Inflammatory macrophage treated with lipopolysaccharide for 4 hours (primary cell): ENCODE results near the gene LCN2.

Experiments used
- DNase-seq: peaks from one replicate; pipeline ENCODE4 v3.0.0-alpha.2; 2020

The LCN2 gene

GRCh38 chr9:128115187-128116103 is 33.8 kb upstream of the LCN2 start:
- peak; percentile 92 for DNase-seq

DNA sequence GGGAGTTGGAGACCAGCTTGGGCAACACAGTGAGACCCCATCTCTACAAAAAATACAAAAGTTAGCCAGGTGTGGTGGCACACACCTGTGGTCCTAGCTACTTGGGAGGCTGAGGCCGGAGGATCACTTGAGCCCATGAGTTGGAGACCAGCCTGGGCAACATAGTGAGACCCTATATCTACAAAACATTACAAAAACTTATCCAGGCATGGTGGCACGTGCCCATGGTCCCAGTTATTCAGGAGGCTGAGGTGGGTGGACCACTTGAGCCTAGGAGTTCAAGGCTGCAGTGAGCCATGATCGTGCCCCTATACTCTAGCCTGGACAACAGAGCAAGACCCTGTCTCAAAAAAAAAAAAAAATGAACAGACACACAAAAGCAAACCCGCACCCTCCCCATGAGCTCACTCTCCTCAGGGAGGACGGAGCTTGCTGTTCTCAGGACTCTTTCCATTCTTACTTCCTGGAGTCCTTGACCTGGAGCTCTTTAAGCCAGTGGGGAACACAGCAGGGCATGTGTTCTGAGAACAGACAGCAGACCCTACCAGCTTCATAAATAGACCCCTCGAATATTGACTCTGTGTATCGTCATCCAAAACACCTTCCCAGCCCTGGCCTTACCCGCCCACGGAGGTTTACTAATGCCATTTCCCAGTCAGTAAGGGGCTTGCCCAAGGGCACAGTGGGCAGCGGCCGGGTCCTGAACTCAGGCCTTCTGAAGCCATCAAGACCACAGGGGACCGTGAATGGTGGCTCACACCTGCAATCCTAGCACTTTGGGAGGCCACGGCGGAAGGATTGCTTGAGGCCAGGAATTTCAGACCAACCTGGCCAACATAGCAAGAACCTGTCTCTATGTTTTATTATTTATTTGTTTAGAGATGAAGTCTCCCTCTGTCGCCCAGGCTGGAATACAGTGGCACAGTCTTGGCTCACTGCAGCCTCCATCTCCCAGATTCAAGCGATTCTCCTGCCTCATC is 32.9 kb upstream of the LCN2 start:
- no peak for DNase-seq

- peak; percentile 89 for DNase-seq
Observed at GRCh38 chr9:128117613-128118471, 31.4 kb upstream of the LCN2 start.

DNA sequence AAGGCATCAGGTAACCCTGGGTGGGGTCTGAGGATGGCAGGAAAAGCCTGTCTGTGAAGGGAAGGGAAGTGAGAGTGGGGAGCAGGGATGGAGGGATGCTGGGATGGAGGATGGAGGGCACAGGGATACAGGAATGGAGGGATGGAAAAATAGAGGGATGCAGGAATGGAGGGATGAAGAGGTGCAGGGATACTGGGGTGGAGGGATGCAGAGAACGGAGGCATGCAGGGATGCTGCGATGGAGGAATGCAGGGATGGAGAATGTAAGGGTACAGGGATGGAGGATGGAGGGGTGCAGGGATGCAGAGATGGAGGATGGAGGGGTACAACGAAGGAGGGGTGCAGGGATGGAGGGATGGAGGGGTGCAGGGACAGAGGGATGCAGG is 30.8 kb upstream of the LCN2 start:
- DNase-seq = no peak

DNA sequence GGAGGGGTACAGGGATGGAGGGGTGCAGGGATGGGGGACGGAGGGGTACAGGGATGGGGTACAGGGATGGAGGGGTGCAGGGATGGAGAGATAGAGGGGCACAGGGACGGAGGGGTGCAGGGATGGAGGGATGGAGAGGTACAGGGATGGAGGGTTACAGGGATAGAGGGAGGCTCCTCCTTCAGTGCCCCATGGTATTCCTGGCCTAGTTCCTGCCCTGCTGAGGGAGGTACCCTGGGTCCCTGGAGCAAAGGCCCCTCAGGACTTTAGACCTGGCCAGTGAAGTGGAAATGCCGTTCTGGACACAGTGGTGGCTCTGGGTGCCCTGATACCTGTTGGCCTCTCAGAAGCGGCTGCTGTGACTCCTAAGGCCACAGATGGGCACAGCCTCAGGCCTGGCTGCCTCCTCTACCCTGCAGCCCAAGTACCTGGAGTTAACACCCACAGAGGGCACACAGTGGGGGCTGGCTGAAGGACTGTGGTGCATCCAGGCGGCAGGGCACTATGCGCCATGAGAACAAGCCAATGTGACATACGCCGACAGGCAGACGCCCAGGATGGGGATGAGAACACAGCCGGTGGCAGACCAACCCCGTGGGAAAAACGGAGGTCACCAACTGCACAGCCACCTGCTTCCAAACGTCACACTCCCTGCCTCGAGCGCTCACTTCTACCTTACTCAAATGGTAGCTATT is 30.1 kb upstream of the LCN2 start:
- no peak for DNase-seq

DNA sequence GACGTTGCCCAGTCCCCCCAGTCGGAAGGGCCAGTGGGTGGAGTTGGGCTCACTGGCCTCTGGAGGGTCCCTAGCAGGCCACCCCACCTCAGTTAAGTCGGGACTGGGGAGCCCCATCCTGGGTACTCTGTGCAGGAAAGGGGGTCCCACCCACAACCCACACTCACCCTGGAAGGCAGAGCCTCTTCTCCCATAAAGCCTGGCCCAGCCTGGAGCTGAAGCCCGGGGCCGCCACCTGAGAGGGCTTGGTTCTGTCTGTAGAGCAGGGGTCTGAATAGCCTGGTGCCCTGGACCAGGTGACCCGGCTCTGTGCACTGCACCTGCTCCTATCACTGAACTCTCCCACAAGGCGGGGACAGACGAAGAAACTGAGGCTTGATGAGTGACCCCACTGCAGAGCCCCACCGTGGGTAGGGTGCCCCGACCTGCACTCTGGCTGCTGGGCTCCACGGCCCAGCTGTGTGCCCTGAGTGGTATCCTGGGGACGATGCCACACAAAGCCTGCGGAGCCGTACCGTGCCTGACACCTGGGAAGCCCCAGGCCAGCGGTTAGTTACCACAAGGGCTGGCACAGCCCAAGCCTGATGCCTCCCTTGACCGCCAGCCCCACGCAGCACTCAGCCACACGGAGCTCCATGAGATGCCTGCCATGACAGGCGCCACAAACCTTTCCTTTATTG is 29.1 kb upstream of the LCN2 start:
- DNase-seq = no peak

GRCh38 chr9:128120741-128121465 is 28.4 kb upstream of the LCN2 start:
- DNase-seq = no peak

- no peak for DNase-seq
Observed at GRCh38 chr9:128121466-128121810, 27.8 kb upstream of the LCN2 start.

- DNase-seq = no peak
Observed at GRCh38 chr9:128121924-128122808, 27.1 kb upstream of the LCN2 start.

GRCh38 chr9:128122809-128123175 is 26.5 kb upstream of the LCN2 start:
- no peak for DNase-seq

- DNase-seq = no peak
Observed at GRCh38 chr9:128123451-128124080, 25.7 kb upstream of the LCN2 start.

- no peak for DNase-seq
Observed at GRCh38 chr9:128124451-128124850, 24.8 kb upstream of the LCN2 start.

GRCh38 chr9:128124873-128125579 is 24.2 kb upstream of the LCN2 start:
- peak; percentile 71 for DNase-seq

DNA sequence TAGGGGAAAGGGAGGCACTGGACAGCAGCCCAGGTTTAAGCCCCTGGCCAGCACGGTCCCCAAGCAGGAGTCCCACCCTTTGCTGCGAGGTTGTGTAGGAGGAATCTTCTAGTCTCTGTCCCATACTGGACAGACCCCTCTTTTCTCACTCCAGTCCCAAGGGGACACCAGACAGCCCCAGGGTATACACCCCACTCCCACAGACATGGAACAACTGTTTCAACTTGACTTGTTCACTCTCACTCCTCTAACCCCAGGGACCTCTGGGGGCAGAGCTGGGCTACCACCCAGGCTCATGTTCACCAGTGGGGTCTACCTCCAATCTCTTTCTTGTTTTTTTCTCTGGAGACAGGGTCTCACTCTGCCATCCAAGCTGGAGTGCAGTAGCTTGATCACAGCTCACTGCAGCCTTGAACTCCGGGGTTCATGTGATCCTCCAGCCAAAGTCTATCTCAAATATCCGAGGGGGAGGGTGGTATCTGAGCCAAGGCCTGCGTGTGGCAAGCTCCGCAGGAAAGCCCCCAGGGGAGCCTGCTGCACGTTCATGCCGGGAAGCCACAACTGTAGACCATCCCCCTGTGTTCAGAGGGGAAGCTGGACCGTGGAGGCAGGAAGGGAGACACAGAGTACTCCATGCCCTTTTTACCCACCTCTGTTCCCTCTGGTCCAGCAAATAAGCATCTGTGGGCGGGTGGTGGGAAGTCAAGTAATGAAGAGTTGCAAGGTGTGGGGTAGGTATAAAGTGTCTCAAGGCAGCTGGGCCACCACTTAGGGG is 23.5 kb upstream of the LCN2 start:
- no peak for DNase-seq

DNA sequence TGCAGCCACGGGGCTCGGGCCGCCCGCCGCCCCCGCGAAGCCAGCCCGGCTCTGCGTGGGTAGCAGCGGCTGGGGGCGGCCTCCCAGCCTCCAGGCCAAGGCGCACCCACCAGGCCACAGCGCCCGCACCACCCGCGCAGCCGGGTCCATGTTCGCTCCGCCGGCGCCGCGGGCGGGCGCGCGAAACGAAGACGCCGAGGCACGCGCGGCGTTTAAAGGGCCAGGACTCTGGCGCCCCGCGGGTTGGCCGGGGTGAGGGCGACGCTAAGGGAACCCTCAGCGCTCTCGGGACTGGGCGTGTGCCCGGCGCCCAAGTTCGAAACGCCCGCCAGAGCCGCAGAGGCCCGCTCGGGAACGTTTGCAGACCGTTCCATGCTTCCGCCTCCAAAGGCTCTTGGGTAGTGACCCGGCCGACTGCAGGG is 21.7 kb upstream of the LCN2 start, which contains the start of gene PTGES2:
TSS of gene PTGES2 (minus strand) at position 162 of the 422 bp plus-strand sequence. CDS start at position 150, 12 bp downstream.
- peak; percentile 87 for DNase-seq

DNA sequence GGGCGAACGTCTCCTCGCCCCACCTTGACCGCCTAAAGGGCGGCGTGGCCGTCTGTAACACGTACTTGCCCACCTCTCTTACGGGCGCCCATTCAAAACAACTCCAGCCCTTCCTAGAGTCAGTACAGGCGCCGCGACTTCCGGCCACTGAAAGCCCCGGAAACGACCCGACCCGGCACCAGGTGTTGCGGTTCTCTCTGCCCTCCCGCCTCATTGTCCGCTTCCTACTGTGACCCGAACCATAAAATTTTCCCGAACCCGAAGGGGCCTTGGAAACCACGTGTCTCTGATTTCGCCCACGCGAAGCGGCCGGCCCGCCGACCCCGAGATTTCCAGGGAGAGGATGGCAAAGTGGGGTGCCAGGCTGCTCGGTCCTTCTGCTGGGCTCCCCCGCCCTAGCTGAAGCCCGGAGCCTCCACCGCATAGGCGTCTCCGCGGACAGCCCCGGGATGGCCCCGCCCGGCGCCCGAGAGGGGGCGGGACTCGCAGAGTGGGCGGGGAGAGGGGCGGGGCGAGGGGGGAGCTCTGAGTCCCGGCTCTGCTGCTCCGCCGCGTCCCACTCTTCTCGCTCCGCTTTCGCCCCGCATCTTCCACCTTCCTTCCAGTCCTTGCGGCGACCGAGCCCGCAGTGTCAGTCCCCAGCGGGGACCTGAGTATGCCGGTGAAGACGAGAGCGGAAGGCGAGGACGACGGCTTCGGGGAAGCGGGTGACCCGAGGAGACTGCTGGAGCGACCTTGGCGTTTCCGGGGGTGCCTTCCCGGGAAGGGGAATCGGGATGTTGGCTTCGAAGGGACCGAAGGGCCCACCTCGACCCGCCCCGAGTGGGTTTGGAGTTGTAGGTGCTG is 21.0 kb upstream of the LCN2 start:
- DNase-seq = peak; percentile 85
